ENCODE measurements around the gene BLOC1S5.

DNA sequence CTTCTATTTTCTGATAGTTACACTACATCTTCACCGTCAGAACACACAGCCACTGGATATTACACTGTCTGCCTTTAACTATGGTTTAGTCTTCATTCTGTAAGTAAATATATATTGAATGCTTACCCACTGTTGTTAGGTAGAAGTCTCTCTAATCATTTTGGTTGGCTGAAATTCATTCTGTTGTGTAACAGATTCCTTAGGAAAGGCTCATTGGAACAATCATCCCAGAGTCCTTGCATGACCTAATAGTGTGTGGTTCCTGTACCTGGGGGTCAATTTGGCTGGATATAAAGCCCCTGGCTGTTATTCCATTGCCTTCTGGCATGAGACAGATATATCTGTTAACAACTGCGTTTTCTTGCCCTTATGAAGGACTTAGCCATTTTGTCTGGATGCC is 9.9 kb downstream of the BLOC1S5 start:
- TF ChIP-seq FOXP2 (optimal IDR thresholded peaks at IDR 0.05; ENCODE audit: borderline replicate concordance, extremely low read depth, extremely low read length, insufficient read depth) = no peak
- no peak for TF ChIP-seq POLR2AphosphoS5 (IDR thresholded peaks at IDR 0.05; ENCODE audit: low read depth, low read length)

Data from PFSK-1 (cell line).